GM19324 (cell line): ENCODE results near the gene ADARB2.
"Not testable (repeated sequence)": the region's sequence is repeated elsewhere in the genome, so short reads cannot be mapped to it uniquely, and the experiment has no call there.

ENCODE experiments used
- ATAC-seq: cut with Tn5 transposase; IDR thresholded peaks from one replicate; pipeline ENCODE4 v1.9.1; 2021; ENCODE audit warnings: mild to moderate bottlenecking, moderate library complexity; ENCODE audit not compliant: unreplicated experiment, low FRiP score

Gene ADARB2

GRCh38 chr10:1177936-1178335 is 559.4 kb downstream of the ADARB2 start:
- ATAC-seq: no peak

DNA sequence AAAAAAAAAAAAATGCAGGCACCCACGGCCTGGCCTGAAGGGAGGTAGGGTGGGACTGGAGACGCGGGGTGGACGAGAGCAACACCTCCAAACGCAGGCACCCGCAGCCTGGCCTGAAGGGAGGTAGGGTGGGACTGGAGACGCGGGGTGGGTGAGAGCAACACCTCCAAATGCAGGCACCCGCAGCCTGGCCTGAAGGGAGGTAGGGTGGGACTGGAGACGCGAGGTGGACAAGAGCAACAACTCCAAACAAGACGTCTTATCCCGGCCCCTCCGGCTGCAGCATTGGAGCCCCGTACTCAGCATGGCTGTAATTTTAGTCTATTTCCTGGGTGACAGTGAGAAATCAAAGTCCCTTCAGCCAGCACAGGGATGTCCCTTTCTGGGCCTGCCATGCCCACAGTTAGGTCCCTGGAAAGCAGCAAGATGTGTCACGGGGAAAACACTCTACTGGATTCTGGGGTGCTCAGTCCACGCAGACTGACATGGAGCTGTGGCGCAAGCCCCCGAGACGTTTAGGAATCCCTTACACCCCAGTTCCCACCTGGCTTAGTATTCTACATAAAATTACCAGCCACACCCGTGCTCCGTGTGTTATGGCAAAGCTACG is 561.3 kb downstream of the ADARB2 start:
- ATAC-seq: no peak

GRCh38 chr10:1174022-1174421 is 563.3 kb downstream of the ADARB2 start:
- ATAC-seq: no peak

GRCh38 chr10:1173091-1173490 is 564.2 kb downstream of the ADARB2 start:
- no peak for ATAC-seq

- no peak for ATAC-seq
Observed at GRCh38 chr10:1172256-1172984, 564.9 kb downstream of the ADARB2 start.

GRCh38 chr10:1171586-1171985 is 565.7 kb downstream of the ADARB2 start:
- no peak for ATAC-seq

DNA sequence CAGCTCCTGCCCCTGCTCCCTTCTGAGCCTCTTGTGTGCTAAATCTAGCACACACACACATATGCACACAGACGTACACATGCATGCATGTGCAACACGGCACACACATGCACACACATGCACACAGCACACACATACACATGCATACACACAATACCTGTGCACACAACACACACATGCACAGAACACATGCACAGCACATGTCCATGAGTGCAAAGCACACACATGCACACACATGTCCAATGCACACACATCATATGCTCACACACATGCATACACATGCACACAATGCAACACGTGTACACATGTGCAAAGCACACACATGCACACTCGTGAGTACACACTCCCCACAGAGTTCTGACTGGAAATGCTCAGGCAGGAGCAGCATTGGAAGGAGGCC is 566.1 kb downstream of the ADARB2 start:
- no peak for ATAC-seq

- no peak for ATAC-seq
Observed at GRCh38 chr10:1170867-1171180, 566.5 kb downstream of the ADARB2 start.

DNA sequence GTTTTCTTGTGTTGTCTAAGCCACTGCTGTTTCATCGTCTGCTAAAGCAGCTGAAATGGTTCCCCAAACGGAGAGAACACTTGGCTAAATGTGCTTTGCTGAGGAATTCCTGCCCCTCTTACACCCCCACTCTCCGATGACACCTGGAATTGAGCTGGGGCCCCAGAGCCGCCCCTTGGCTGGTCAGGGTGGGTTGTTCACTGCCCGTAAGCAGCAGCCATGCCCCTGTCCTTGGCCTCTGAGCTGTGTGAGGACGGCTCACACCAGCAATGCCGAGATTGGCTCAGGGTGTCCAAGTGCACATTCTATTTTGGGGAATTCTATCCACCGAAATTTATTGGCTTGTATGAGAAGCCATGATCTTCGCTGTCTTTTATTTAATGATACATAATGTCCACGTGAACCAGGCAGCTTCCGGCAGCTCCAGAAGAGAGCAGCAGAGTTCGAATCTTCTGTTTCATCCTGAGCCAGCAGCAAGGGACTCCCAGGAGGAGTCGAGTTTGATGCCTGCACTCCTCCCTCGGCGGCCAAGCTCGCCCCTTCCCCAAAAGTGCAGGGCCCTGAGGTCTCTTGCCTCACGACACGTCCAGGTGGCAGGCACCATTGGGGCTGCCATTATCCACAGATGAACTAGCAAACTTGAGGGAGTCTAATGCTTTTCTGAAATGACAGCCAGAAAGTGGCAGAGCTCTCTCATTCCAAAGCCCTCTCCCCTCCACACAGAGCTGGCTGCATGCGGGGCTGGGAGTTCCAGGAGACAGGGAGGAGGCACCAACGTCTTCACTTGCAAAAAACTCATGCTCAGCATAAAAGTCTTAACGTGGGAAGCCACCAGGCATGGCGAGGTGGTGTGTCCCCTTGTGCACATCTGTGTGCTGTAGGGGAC is 567.1 kb downstream of the ADARB2 start:
- ATAC-seq: no peak

GRCh38 chr10:1169186-1169885 is 568.0 kb downstream of the ADARB2 start:
- no peak for ATAC-seq

- no peak for ATAC-seq
Observed at GRCh38 chr10:1168763-1169162, 568.6 kb downstream of the ADARB2 start.

DNA sequence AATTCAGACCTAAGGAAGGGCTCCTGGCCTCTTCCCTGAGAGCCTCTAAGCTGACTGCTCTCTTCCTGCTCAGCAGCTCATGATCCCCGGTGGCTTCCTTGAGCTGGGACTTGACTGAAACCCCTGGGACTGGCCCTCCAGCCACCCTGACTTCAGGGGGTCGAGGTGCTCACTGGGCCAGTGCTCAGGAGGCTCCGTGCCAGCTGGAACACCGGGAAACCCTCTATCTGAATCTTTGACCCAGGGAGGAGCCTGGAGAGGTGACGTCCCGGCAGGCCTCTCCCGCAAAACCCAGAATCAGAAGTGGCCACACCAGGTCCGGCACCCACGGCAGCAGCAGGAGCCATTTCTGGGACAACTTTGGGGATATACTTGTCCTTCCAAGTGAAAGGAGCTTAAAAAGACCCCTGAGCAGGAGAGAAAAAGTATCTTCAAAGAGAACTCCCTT is 570.5 kb downstream of the ADARB2 start:
- no peak for ATAC-seq

GRCh38 chr10:1166101-1166827 is 571.1 kb downstream of the ADARB2 start:
- ATAC-seq: no peak

DNA sequence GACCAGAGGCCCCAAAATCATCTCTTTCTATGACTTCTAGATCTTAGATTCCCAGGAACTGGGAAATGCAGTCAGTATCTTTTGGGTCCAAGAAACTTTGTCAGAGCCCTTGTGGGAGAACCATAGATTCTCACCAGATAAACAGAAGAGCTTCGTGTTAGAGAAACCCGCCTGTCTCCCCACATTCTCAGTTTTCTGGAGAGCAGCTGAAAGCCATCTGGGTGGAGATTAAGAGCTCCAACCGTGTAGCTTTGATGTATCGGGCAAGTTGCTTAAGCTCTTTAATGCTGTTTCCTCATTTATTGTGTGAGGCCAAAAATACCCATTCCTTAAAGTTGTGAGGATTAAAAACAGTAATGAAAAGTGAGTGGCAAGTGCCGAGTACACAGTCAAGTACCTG is 573.5 kb downstream of the ADARB2 start:
- no peak for ATAC-seq

- no peak for ATAC-seq
Observed at GRCh38 chr10:1163204-1163660, 574.1 kb downstream of the ADARB2 start.

DNA sequence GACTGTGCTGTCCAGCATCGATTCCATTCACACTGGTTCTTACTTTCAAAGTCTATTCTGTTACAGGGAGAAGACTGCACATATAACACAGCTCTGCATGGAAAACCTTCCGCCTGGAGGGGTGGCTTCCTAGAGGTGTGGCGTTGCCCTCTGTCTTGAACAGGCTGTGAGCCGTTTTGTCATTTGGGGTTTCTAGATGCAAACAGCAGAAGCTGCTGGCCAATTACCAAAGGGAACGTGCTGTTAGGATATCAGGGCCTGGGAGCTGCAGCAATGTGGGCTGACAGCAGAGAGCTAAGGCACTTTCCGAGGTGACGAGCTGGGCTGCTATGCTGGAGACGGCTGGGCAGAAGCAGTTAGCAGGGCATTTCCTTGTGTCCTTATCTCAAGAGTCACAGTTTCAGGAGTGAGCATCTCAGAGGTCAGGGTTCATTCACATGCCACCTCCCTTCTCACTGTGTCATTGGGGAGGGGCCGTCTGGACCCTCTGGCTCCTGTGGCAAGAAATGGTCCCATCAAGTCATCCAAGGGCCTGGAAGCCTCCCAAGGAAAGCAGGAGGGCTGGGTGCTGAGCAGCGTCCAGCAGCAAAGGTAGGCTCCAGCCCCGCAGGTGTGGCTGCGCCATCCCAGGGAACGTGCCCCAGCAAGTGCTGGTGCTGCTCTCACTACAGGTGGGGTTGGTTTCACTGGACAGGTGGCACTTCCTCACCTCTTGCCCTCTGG is 574.7 kb downstream of the ADARB2 start:
- ATAC-seq: no peak

GRCh38 chr10:1161315-1161673 is 576.0 kb downstream of the ADARB2 start:
- not testable (repeated sequence) for ATAC-seq

DNA sequence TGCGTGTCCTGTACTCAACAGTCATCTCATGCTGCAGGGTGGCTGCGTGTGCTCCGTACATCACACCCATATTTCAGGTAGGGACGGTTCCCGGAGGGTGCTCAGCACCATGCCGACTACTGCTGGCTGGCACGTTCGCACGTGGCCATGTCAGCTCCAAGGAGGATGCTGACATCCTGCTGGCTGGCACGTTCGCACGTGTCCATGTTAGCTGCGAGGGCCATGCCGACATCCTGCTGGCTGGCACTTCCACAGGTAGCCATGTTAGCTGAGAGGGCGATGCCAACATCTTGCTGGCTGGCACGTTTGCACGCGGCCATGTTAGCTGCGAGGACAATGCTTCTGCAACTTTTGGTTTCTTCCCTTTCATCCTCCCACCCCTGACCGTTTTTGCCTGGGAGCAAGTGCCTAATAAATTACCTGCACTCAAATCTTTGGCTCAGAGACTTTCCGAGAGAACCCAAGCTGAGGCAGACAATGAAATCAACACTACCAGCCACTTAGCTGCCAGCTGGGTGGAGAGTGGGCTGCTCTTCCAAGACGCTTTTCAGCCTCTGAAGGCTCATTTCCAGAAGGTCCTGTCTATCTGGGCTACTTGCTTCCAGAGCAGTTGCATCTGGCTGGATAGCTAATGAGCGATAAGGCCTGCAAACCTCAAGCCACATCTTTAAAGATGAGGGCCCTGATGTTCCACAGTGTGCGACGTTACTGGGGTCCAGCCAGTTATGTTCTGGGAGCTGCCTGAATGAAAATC is 576.6 kb downstream of the ADARB2 start:
- ATAC-seq: no peak
